Left ventricle myocardium inferior (tissue), 1 donor: ENCODE data around the gene PIGS. TPM values are rescaled to one million over a fixed set of nuclear protein-coding genes. Genes with fewer than 3 reads are reported as not detected.

Experiments
- total RNA-seq: library from RNA; stranded (reverse); fragmentation: NEBNext Ultra II Directional; extraction: Animal tissue kit (Norgen Biotek cat#: 25700); gene quantifications from one replicate; pipeline ENCODE4 v1.2.1, GENCODE V29; 2021
- donor health status: DM: no; HTN: yes; CAD: no; lungs with severe emphysema.

PIGS gene
- total RNA-seq, 1 donor from 2014 or later, result 38.2 TPM

Other genes starting within 250 kb of the PIGS start
- 14.3 TPM for gene IFT20, start 236.1 kb downstream of the PIGS start, total RNA-seq
- gene TNFAIP1, start 235.8 kb downstream of the PIGS start, total RNA-seq, result 35.1 TPM
- 154 TPM for gene POLDIP2, start 214.0 kb downstream of the PIGS start, total RNA-seq
- not detected for gene SEBOX, start 206.3 kb downstream of the PIGS start, total RNA-seq
- gene VTN, start 201.2 kb downstream of the PIGS start, total RNA-seq, result 40.4 TPM
- gene SARM1, start 199.8 kb downstream of the PIGS start, total RNA-seq, result 5.1 TPM
- gene SLC46A1, start 165.3 kb downstream of the PIGS start, total RNA-seq, result 6.0 TPM
- gene SLC13A2, start 97.9 kb downstream of the PIGS start, total RNA-seq, result not detected
- not detected for gene FOXN1, start 65.2 kb downstream of the PIGS start, total RNA-seq
- gene UNC119, start 18.9 kb downstream of the PIGS start, total RNA-seq, result 22.5 TPM
- gene ALDOC, start 5.4 kb upstream of the PIGS start, total RNA-seq, result 329 TPM
- 1.0 TPM for gene SPAG5, start 27.5 kb upstream of the PIGS start, total RNA-seq
- gene RSKR, start 42.7 kb upstream of the PIGS start, total RNA-seq, result 6.7 TPM
- gene BLTP2, start 73.6 kb upstream of the PIGS start, total RNA-seq, result 71.3 TPM
- gene SDF2, start 90.4 kb upstream of the PIGS start, total RNA-seq, result 34.0 TPM
- gene SUPT6H, start 90.7 kb upstream of the PIGS start, total RNA-seq, result 44.8 TPM
- gene PROCA1, start 140.4 kb upstream of the PIGS start, total RNA-seq, result 1.3 TPM
- gene RAB34, start 146.3 kb upstream of the PIGS start, total RNA-seq, result 13.1 TPM
- gene RPL23A, start 148.5 kb upstream of the PIGS start, total RNA-seq, result 840 TPM
- gene TLCD1, start 154.7 kb upstream of the PIGS start, total RNA-seq, result 3.1 TPM
- 1.4 TPM for gene NEK8, start 157.3 kb upstream of the PIGS start, total RNA-seq
- gene TRAF4, start 172.5 kb upstream of the PIGS start, total RNA-seq, result 3.5 TPM